ENCODE results near the gene CTDSP2. TPM values are rescaled to one million over a fixed set of nuclear protein-coding genes. Genes with fewer than 3 reads are reported as not detected.
A peak's percentile ranks its signal among the peaks of the same experiment; 100 is the strongest.

CTDSP2 gene
- total RNA-seq, 1 donor from 2014 or later: 129 TPM

- TF ChIP-seq CTCF (IDR thresholded peaks at IDR 0.05): peak; percentile 89 to 93 (median 91)
- Histone ChIP-seq H3K27me3 (no peaks in the 10 kb centered on the region), H3K36me3 (peaks cover 20 to 24% of the 10 kb centered on the region in 2 donors), H3K9me3 (no peaks in the 10 kb centered on the region), H3K4me1 (peaks cover 7 to 14% of the 10 kb centered on the region in 2 donors), H3K4me3 (peak within 1 kb of the TSS; percentile 77 to 97), H3K27ac (peak within 1 kb of the TSS; percentile 48 to 70)
- DNase-seq (ENCODE audit: low spot score in 2 of 2): peak; percentile 75 to 97
- intact Hi-C loops (cut with DNase I): loop anchor here (1.0 kb wide), 1 partner anchor 122 kb away; no protein-coding TSS in a partner anchor
Measured at GRCh38 chr12:57782608-57783465, 63.7 kb downstream of the CTDSP2 start, which contains the start of gene TSFM. Gene TSFM (plus strand): TSS chr12:57782787. CDS start chr12:57782802, 15 bp downstream.

- TF ChIP-seq CTCF (IDR thresholded peaks at IDR 0.05): no peak
- DNase-seq (ENCODE audit: low spot score in 2 of 2): no peak
- Histone ChIP-seq H3K36me3 (peaks cover 14 to 18% of the 10 kb centered on the region in 2 donors), H3K27ac (peak overlapping the region in 1 of 2 donors; percentile 13), H3K9me3 (no peaks in the 10 kb centered on the region), H3K4me3 (peak overlapping the region; percentile 77 to 97), H3K4me1 (peaks cover 7 to 14% of the 10 kb centered on the region in 2 donors), H3K27me3 (no peaks in the 10 kb centered on the region)
- intact Hi-C loops (cut with DNase I): loop anchor here (1.0 kb wide), 1 partner anchor 123 kb away; no protein-coding TSS in a partner anchor
Measured at GRCh38 chr12:57782243-57782607, 64.3 kb downstream of the CTDSP2 start.

GRCh38 chr12:57781801-57782200, 64.7 kb downstream of the CTDSP2 start:
- Histone ChIP-seq H3K27me3 (no peaks in the 10 kb centered on the region), H3K27ac (peak overlapping the region in 1 of 2 donors; percentile 13), H3K4me3 (no peak overlapping the region), H3K36me3 (peaks cover 10 to 13% of the 10 kb centered on the region in 2 donors), H3K4me1 (peaks cover 7 to 14% of the 10 kb centered on the region in 2 donors), H3K9me3 (no peaks in the 10 kb centered on the region)
- intact Hi-C loops (cut with DNase I): loop anchor here (1.0 kb wide), 1 partner anchor 124 kb away; no protein-coding TSS in a partner anchor
- no peak for DNase-seq (ENCODE audit: low spot score in 2 of 2)
- no peak for TF ChIP-seq CTCF (IDR thresholded peaks at IDR 0.05)

- peak in 1 of 2 donors; percentile 16 for DNase-seq (ENCODE audit: low spot score in 2 of 2)
- H3K27me3 ChIP-seq: no peaks in the 10 kb centered on the region
- H3K27ac ChIP-seq: no peak overlapping the region
- peaks cover 8 to 9% of the 10 kb centered on the region in 2 donors for H3K36me3 ChIP-seq
- intact Hi-C loops (cut with DNase I): no loop called here
- TF ChIP-seq CTCF (IDR thresholded peaks at IDR 0.05): no peak
- H3K9me3 ChIP-seq: no peaks in the 10 kb centered on the region
- peaks cover 7 to 14% of the 10 kb centered on the region in 2 donors for H3K4me1 ChIP-seq
- no peak overlapping the region for H3K4me3 ChIP-seq
Measured at GRCh38 chr12:57781244-57781643, 65.3 kb downstream of the CTDSP2 start.

- peaks cover 7 to 14% of the 10 kb centered on the region in 2 donors for H3K4me1 ChIP-seq
- no peaks in the 10 kb centered on the region for H3K27me3 ChIP-seq
- DNase-seq (ENCODE audit: low spot score in 2 of 2): peak in 1 of 2 donors; percentile 57
- no peaks in the 10 kb centered on the region for H3K9me3 ChIP-seq
- TF ChIP-seq CTCF (IDR thresholded peaks at IDR 0.05): no peak
- intact Hi-C loops (cut with DNase I): no loop called here
- peaks cover 1 to 6% of the 10 kb centered on the region in 2 donors for H3K36me3 ChIP-seq
- no peak overlapping the region for H3K27ac ChIP-seq
- no peak overlapping the region for H3K4me3 ChIP-seq
Measured at GRCh38 chr12:57780284-57780897, 66.1 kb downstream of the CTDSP2 start.
